Measurements from ENCODE around the gene DNAH14.

DNA sequence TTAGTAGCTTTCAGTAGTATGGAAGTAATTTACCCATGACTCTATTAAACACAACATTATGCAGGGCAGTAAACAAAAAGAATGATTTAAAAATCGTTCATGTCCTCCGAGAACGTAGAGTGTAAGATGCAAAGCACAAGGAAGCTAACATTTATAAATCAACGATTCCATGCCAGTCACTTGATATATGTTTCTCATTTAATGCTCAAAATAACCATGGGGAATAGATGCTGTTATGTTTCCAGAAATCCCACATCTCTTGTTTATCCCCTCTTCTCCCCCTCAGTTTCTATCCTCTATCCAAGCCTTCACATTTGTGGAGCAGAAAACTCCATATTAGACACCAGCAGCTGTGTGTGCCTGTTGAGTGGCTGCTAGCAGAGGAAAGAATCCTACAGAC is 445.5 kb downstream of the DNAH14 start:
- TF ChIP-seq, protein P1, sequence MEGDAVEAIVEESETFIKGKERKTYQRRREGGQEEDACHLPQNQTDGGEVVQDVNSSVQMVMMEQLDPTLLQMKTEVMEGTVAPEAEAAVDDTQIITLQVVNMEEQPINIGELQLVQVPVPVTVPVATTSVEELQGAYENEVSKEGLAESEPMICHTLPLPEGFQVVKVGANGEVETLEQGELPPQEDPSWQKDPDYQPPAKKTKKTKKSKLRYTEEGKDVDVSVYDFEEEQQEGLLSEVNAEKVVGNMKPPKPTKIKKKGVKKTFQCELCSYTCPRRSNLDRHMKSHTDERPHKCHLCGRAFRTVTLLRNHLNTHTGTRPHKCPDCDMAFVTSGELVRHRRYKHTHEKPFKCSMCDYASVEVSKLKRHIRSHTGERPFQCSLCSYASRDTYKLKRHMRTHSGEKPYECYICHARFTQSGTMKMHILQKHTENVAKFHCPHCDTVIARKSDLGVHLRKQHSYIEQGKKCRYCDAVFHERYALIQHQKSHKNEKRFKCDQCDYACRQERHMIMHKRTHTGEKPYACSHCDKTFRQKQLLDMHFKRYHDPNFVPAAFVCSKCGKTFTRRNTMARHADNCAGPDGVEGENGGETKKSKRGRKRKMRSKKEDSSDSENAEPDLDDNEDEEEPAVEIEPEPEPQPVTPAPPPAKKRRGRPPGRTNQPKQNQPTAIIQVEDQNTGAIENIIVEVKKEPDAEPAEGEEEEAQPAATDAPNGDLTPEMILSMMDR (IDR thresholded peaks at IDR 0.05; ENCODE audit: poor library complexity), result no peak
- no peak for TF ChIP-seq EZH2 (IDR thresholded peaks at IDR 0.05; ENCODE audit: borderline replicate concordance)
- no peak for TF ChIP-seq EZH2phosphoT487 (IDR thresholded peaks at IDR 0.05; ENCODE audit: low read depth, severe bottlenecking, unreplicated experiment)
